ENCODE results near the gene KRT38. TPM values are rescaled to one million over a fixed set of nuclear protein-coding genes. Genes with fewer than 3 reads are reported as not detected.
"Not testable (repeated sequence)": the region's sequence is repeated elsewhere in the genome, so short reads cannot be mapped to it uniquely, and the experiment has no call there.

The KRT38 gene
- total RNA-seq, 1 experiment from 2014 or later = not detected

- DNase-seq (ENCODE audit: extremely low read depth, low read depth) = no peak
These were observed 16.6 kb downstream of the KRT38 start, which contains the start of gene KRT37 for GRCh38 chr17:41424111-41424635. Gene KRT37, minus strand, starts transcription at chr17:41424585. Its CDS starts 62 bp downstream, at chr17:41424523.

- not testable (repeated sequence) for DNase-seq (ENCODE audit: extremely low read depth, low read depth)
These were observed 18.2 kb downstream of the KRT38 start for GRCh38 chr17:41422586-41422985.

GRCh38 chr17:41421617-41422016 is 19.2 kb downstream of the KRT38 start:
- DNase-seq (ENCODE audit: extremely low read depth, low read depth) = no peak

- no peak for DNase-seq (ENCODE audit: extremely low read depth, low read depth)
These were observed 19.7 kb downstream of the KRT38 start for GRCh38 chr17:41421116-41421515.

GRCh38 chr17:41420134-41420533 is 20.6 kb downstream of the KRT38 start:
- DNase-seq (ENCODE audit: extremely low read depth, low read depth) = no peak

GRCh38 chr17:41419716-41420115 is 21.1 kb downstream of the KRT38 start:
- DNase-seq (ENCODE audit: extremely low read depth, low read depth) = no peak

DNA sequence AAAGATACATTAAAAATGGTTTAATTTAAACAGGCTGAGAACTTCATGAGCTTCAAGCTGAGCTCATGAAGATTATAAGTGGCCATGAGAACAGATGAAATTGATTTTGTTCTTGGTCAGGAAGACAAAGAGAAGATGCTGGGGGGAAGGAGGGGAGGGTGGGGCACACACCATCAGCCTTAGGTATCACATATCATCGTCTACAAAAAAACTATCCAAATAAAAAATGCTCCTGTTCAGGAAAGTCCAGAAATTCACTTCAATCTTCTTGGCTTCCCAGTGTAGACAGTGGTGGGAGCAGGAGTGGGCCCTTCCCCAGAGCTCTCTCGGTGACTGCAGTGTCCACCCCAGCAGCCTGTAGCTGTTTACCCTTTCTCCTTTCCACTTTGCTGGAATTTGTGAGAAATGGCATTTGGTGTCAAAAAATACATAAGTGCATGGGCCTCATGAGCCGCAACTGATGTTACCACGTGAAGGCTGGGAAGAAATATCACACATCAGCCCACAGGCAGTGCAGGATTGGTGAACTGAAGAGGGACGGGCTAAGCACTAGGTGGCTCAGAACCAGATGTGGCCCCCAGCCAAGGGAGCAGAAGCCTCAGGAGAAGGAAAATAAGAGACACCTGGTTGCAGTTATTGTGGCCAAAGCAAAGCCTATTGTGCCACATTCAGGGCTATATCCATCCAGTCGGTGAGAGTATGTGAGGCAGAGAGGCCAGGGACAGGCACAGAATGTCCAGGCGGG is 22.5 kb downstream of the KRT38 start:
- DNase-seq (ENCODE audit: extremely low read depth, low read depth) = no peak

GRCh38 chr17:41417576-41418015 is 23.2 kb downstream of the KRT38 start:
- no peak for DNase-seq (ENCODE audit: extremely low read depth, low read depth)

DNA sequence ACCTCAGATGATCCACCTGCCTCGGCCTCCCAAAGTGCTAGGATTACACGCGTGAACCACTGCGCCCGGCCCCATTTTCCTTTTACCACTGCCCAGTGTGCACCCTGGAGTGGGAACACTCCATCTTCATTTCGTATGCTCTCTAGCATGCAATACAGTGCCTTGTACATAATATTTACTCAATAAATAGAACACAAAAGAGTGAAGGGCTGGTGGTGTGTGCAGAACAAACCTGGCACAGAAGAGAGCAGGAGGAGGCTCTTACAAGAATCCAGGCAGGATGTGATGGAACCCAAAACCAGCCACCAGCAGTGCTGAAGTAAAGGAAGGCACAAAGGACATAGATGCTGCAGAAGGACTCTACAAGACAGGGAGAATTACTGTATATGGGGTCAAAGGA is 23.7 kb downstream of the KRT38 start:
- no peak for DNase-seq (ENCODE audit: extremely low read depth, low read depth)

DNA sequence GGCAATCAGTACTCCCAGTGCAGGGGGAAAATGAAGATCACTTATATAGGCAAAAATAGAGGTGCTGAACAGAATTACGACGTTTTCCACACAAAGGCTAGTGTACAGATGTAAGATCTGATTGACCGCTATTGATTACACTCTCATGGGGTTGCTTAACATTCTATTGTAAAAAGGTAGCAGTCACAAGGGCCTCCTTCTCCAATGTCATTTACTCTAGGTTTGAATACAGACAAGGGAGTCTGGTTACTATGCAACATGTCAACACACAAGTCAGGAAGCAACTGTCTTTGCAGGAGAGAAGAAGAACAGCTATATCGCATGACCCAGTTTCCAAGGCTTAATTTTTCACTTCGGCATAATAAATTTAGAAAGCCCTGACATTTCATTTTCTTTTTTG is 24.3 kb downstream of the KRT38 start:
- no peak for DNase-seq (ENCODE audit: extremely low read depth, low read depth)

DNA sequence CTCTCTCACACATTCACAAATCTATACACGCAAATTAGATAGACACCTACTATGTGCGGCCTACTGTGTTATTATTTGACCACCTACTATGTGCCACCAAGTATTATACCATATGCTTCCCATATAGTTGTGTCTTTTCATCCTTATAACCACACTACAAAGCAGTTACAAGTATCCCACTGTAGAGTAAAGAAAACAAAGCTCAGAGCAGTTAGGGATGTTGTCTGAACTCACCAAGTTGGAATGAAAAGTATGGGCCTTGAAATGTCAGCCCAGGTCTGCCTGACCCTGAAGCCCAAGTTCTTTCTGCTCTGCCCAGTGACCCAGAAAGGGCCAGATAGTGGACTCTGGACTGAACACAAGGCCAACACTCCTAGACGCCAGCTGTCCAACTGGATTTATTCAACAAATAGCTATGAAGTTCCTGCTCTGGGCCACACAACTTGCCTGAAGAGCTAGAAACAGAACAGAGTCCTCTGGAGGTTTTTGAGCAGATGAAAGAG is 24.9 kb downstream of the KRT38 start:
- DNase-seq (ENCODE audit: extremely low read depth, low read depth) = no peak

DNA sequence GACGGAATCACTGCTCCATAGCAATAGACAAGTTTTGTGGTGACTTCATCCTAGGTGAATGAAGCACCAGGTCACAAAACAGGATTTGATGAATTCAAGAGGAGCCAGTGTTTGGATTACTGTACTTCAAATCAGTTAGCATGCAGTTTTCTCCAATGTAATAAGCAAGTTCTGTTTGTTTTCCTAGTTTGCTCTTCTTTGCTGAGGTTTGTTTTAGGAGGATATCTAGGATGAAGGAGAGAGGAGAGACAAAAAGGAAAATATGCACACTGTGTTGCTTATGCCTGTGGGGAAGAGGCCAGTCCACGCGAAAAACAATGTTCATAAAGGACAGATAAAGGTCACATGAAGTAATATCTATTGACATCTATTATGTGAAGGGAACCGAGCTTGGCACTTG is 25.4 kb downstream of the KRT38 start:
- DNase-seq (ENCODE audit: extremely low read depth, low read depth) = no peak

DNA sequence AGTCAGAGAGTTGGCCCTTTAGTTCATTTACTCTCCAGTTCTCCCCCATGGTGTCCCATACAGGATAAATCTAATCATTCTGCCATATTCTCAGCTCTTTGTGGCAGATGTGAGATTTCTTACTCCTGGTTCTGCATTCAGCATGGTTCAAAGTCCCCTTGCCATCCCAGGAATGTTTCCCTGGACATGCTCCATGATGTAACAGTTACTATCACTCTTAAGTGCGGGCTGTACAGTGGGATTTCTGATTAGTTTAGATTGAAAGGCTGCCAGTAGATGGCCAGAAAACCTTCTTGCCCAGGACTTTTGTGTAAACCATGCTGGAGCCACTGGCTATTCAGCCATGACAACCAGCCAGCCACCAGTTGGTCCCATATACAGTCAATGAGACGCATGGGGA is 26.8 kb downstream of the KRT38 start:
- no peak for DNase-seq (ENCODE audit: extremely low read depth, low read depth)

DNA sequence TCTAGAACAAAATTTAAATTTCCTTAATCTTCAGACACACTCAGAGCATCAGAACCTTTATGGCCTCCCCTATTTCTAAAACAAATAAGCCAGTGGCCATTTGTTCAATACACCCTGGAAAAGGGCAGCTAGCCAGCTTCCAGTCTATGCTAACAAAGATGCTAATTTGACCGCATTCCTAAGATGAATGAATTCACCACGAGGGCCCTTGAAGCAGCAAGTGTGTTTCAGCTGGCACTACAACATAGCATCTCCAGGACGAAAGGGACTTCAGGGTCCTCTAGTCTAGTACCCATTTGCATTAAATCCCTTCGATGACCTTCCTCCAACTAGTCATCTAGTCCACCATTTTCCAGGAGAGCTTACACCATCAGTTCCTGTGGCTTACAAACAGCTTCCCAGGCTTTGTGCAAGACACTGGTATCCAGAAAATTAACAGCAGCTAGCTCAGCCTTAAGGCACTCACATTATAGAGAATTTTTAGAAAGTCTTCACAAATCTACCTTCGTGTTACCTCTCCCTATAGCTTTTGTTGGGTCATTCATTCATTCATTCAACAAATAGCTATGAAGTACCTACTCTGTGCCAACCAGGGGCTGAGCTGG is 27.3 kb downstream of the KRT38 start:
- DNase-seq (ENCODE audit: extremely low read depth, low read depth) = no peak

- no peak for DNase-seq (ENCODE audit: extremely low read depth, low read depth)
These were observed 29.5 kb downstream of the KRT38 start for GRCh38 chr17:41411072-41411840.

GRCh38 chr17:41407226-41407625 is 33.6 kb downstream of the KRT38 start:
- DNase-seq (ENCODE audit: extremely low read depth, low read depth) = no peak

- no peak for DNase-seq (ENCODE audit: extremely low read depth, low read depth)
These were observed 34.6 kb downstream of the KRT38 start for GRCh38 chr17:41406205-41406604.

- peak; percentile 28 for DNase-seq (ENCODE audit: extremely low read depth, low read depth)
These were observed 36.6 kb downstream of the KRT38 start for GRCh38 chr17:41404024-41404671.

DNA sequence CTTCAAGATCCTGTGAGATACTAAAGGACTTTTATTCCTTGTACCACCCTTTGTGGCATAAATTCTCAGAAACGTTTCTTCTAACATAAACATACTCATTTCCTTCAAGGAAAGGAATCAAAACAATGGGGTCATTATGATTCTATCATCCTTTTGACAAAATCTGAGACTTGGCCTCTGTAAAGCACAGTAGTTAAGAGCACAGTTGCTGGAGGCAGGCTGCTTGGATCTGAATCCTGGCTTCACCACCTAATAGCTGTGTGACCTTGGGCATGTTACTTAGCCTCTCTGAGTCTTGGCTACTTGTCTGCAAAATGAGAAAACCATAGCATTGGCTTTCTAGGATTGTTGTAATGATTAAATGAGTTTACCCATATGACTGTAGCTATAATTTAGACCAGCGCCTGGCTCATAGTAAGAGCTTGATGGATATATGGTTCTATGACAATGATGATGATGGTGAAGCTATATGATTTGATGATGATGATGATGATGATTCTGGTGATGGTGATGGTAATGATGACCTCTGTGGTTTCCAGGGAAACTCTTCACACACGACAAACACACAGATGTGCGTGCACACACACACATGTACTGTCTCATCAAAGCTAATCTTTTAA is 37.3 kb downstream of the KRT38 start:
- DNase-seq (ENCODE audit: extremely low read depth, low read depth) = no peak

DNA sequence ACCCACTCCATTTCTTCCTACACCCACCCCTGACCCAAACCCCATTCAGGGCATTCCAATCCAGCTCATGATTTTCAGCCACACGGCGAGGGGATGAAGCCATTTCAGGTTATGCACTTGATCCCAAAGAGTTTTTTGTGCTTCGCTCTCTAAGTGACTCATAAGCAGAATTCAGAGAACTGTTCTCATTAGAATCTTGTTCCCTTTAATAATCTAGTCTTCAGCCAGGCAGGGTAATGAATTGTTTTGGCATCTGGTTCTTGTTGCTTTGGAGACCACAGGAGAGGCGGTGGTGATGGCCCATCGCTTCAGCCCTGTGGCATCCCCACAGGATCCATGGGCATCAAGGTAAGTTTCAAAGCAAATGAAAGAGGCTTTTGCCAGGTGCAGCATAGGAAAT is 38.6 kb downstream of the KRT38 start:
- DNase-seq (ENCODE audit: extremely low read depth, low read depth) = no peak

Measured in NCI-H460 (cell line).